Keratinocyte (primary cell): ENCODE measurements around the gene AIRE. TPM values are rescaled to one million over a fixed set of nuclear protein-coding genes. Genes with fewer than 3 reads are reported as not detected.

Experiments used
- DNase-seq: peaks from one replicate; pipeline ENCODE4 v3.0.0-alpha.2; 2011; ENCODE audit warnings: low read depth, missing footprints, low spot score
- FAIRE-seq: peaks from 2 replicates; lab custom pipeline; 2011; peaks lifted over from hg19 to GRCh38; lab: Jason Lieb, UNC
- H2AFZ ChIP-seq: 2 replicates; pipeline ENCODE4 v1.6.0; 2012; ENCODE audit warnings: low read length, control low read depth, inconsistent platforms; ENCODE audit not compliant: control insufficient read depth
- H3K27ac ChIP-seq: 2 replicates; pipeline ENCODE4 v1.5.1; 2011; ENCODE audit warnings: low read length; ENCODE audit not compliant: control insufficient read depth, insufficient read depth
- H3K27me3 ChIP-seq: 3 replicates; pipeline ENCODE4 v1.6.0; 2011; ENCODE audit warnings: low read length; ENCODE audit not compliant: control insufficient read depth, insufficient read depth; ENCODE audit errors: extremely low read depth
- H3K36me3 ChIP-seq, 2 experiments: 2 replicates in 1 of 2; 3 replicates in 1 of 2; pipeline ENCODE4 v1.5.1; 2011; ENCODE audit warnings: low read length in 2 of 2, mild to moderate bottlenecking in 1 of 2; ENCODE audit not compliant: control insufficient read depth in 2 of 2, insufficient read depth in 2 of 2; ENCODE audit errors: extremely low read depth in 1 of 2
- H3K4me1 ChIP-seq: 3 replicates; pipeline ENCODE4 v1.5.1; 2011; ENCODE audit warnings: low read length; ENCODE audit not compliant: control insufficient read depth, insufficient read depth; ENCODE audit errors: extremely low read depth
- H3K4me2 ChIP-seq: 3 replicates; pipeline ENCODE4 v1.6.0; 2011; ENCODE audit warnings: low read depth, low read length; ENCODE audit not compliant: control insufficient read depth, insufficient read depth; ENCODE audit errors: extremely low read depth
- H3K4me3 ChIP-seq, 3 experiments: fragments of 200-600 bp in 1 of 3; sonication (generic) in 1 of 3; 2 replicates in 2 of 3; 3 replicates in 1 of 3; pipeline ENCODE4 v1.5.1; 2011 to 2016; ENCODE audit warnings: low read length in 3 of 3, mild to moderate bottlenecking in 3 of 3, control low read depth in 2 of 3, inconsistent platforms in 1 of 3, low read depth in 1 of 3, mixed read lengths in 1 of 3, mixed run types in 1 of 3, moderate library complexity in 1 of 3; ENCODE audit not compliant: control insufficient read depth in 2 of 3, insufficient read depth in 2 of 3; ENCODE audit errors: extremely low read depth in 1 of 3
- H3K79me2 ChIP-seq: 2 replicates; pipeline ENCODE4 v1.6.0; 2012; ENCODE audit warnings: low read length; ENCODE audit not compliant: control insufficient read depth, insufficient read depth
- H3K9ac ChIP-seq: 3 replicates; pipeline ENCODE4 v1.6.0; 2011; ENCODE audit warnings: low read length; ENCODE audit not compliant: control insufficient read depth, insufficient read depth; ENCODE audit errors: extremely low read depth
- H3K9me1 ChIP-seq: 3 replicates; pipeline ENCODE4 v1.6.0; 2011; ENCODE audit warnings: low read length; ENCODE audit not compliant: control insufficient read depth, insufficient read depth; ENCODE audit errors: extremely low read depth
- H3K9me3 ChIP-seq: 2 replicates; pipeline ENCODE4 v1.5.1; 2012; ENCODE audit warnings: low read depth, low read length; ENCODE audit not compliant: control insufficient read depth
- H4K20me1 ChIP-seq: 3 replicates; pipeline ENCODE4 v1.6.0; 2011; ENCODE audit warnings: low read length; ENCODE audit not compliant: control insufficient read depth, insufficient read depth; ENCODE audit errors: extremely low read depth
- EZH2 ChIP-seq: IDR thresholded peaks from one replicate; pipeline ENCODE4 v1.6.1; 2012; ENCODE audit warnings: inconsistent platforms, mild to moderate bottlenecking, low read length, moderate library complexity
- dilution Hi-C: fragments of 300-500 bp; cut with MboI; formaldehyde crosslinking; loops from one replicate; pipeline ENCODE4 v1.7.0; 2020; ENCODE audit warnings: low sequenced_read_pairs; ENCODE audit not compliant: extremely low pct_ligation_motif_present
- polyA plus RNA-seq, 5 experiments: library from polyadenylated mRNA; depleted of rRNA in 3 of 5; stranded (reverse) in 3 of 5; stranded (forward) in 1 of 5; unstranded in 1 of 5; fragments of >200 nt; gene quantifications; 1 replicate in 1 of 5; 2 replicates in 3 of 5; 3 replicates in 1 of 5; pipeline versions ENCODE4 v1.2.1 to v1.2.3, GENCODE V29; 2011 to 2012; ENCODE audit warnings: missing spikeins in 2 of 5, low read depth in 1 of 5, low replicate concordance in 1 of 5
- TF ChIP-seq, protein P1 (sequence below), 3 experiments: IDR thresholded peaks in 1 of 3; conservative IDR thresholded peaks in 1 of 3; optimal IDR thresholded peaks in 1 of 3; 2 replicates in 2 of 3; 3 replicates in 1 of 3; pipeline versions ENCODE3 to v1.5.1; 2011; ENCODE audit warnings: low read length in 3 of 3, mild to moderate bottlenecking in 3 of 3, moderate library complexity in 2 of 3, control low read depth in 1 of 3, inconsistent platforms in 1 of 3; ENCODE audit not compliant: insufficient read depth in 2 of 3; ENCODE audit errors: extremely low read depth in 1 of 3

The AIRE gene
- polyA plus RNA-seq, 1 donor (not counting 4 experiments of a cell fraction or from before 2014, with no cell fraction given): not detected

GRCh38 chr21:44305691-44306090 is 20.0 kb downstream of the AIRE start:
- no peak for FAIRE-seq
- H3K27ac ChIP-seq: no peak overlapping the region

DNA sequence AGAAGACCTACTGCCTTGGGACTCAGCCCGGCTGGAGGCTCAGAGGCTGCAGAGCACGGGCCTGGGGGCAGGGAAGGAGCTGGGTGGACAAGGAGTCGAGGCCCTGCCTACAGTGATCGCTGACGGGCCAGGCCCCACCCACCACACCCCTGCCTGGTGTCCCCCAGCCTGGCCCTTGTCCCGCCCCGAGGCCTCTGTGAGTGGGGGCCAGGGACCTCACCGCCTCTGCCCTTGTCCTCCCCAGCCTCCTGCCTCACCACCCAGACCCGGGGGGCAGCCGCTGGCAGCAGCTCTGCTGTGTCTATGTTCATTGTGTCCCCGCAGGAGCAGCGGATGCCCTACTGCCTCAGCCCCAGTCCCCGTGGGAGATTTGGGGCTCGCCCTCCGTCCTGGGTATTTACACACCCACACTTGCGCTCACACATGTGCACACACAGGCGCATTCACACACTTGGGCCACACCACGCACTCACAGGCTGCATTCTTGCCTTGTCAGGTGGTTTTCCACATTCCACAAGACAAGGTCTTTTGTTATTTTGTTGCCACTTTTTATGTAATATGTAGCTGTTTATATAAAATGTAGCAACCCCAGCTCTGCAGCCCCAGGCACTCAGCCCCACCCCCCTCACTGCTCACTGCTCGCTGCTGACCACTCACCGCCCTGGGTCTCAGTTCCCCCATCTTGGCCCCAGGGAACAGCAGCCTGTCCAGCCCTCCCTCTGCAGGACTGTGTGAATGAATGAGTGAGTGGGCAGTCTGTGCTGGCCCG is 21.4 kb downstream of the AIRE start:
- dilution Hi-C loops: no loop called here
- no peaks in the 10 kb centered on the region for H3K27me3 ChIP-seq
- peaks cover 3% of the 10 kb centered on the region for H4K20me1 ChIP-seq
- H3K27ac ChIP-seq: no peak overlapping the region
- no peak overlapping the region for H3K9ac ChIP-seq
- no peak for FAIRE-seq
- no peaks in the 10 kb centered on the region for H3K9me1 ChIP-seq
- peaks cover 0 to 27% of the 10 kb centered on the region in 2 experiments for H3K36me3 ChIP-seq
- TF ChIP-seq EZH2: no peak
- TF ChIP-seq, protein P1, sequence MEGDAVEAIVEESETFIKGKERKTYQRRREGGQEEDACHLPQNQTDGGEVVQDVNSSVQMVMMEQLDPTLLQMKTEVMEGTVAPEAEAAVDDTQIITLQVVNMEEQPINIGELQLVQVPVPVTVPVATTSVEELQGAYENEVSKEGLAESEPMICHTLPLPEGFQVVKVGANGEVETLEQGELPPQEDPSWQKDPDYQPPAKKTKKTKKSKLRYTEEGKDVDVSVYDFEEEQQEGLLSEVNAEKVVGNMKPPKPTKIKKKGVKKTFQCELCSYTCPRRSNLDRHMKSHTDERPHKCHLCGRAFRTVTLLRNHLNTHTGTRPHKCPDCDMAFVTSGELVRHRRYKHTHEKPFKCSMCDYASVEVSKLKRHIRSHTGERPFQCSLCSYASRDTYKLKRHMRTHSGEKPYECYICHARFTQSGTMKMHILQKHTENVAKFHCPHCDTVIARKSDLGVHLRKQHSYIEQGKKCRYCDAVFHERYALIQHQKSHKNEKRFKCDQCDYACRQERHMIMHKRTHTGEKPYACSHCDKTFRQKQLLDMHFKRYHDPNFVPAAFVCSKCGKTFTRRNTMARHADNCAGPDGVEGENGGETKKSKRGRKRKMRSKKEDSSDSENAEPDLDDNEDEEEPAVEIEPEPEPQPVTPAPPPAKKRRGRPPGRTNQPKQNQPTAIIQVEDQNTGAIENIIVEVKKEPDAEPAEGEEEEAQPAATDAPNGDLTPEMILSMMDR (optimal IDR thresholded peaks at IDR 0.05 in 1 of 3, IDR thresholded peaks at IDR 0.05 in 1 of 3, conservative IDR thresholded peaks at IDR 0.05 in 1 of 3; ENCODE audit: extremely low read depth in 1 of 3, insufficient read depth in 2 of 3, low read length in 3 of 3): no peak
- peaks cover 21% of the 10 kb centered on the region for H3K79me2 ChIP-seq
- no peak overlapping the region for H3K4me3 ChIP-seq
- no peak overlapping the region for H3K4me2 ChIP-seq
- peaks cover 4% of the 10 kb centered on the region for H3K4me1 ChIP-seq
- H2AFZ ChIP-seq: no peak overlapping the region
- H3K9me3 ChIP-seq: no peaks in the 10 kb centered on the region
- DNase-seq: no peak

More at GRCh38 chr21:44305691-44306090, 20.0 kb downstream of the AIRE start:
- no peaks in the 10 kb centered on the region for H3K27me3 ChIP-seq
- DNase-seq: no peak
- dilution Hi-C loops: no loop called here
- H3K4me2 ChIP-seq: no peak overlapping the region
- no peaks in the 10 kb centered on the region for H3K9me3 ChIP-seq
- H3K4me3 ChIP-seq: no peak overlapping the region
- peaks cover 8% of the 10 kb centered on the region for H3K4me1 ChIP-seq
- H4K20me1 ChIP-seq: peaks cover 3% of the 10 kb centered on the region
- H3K9me1 ChIP-seq: no peaks in the 10 kb centered on the region
- no peak overlapping the region for H3K9ac ChIP-seq
- no peak overlapping the region for H2AFZ ChIP-seq
- TF ChIP-seq EZH2: no peak
- H3K79me2 ChIP-seq: peaks cover 34% of the 10 kb centered on the region
- peaks cover 0 to 19% of the 10 kb centered on the region in 2 experiments for H3K36me3 ChIP-seq
